WI38 (cell line): Measurements from ENCODE around the gene POLR3E.
"Not testable (repeated sequence)": the region's sequence is repeated elsewhere in the genome, so short reads cannot be mapped to it uniquely, and the experiment has no call there.

Source experiments
- H3K4me3 ChIP-seq: 2 replicates; pipeline ENCODE4 v1.5.1; 2011; ENCODE audit warnings: low read depth, mild to moderate bottlenecking, control low read depth, low read length
- CTCF ChIP-seq: IDR thresholded peaks from 2 replicates; pipeline ENCODE4 v1.5.1; 2012; ENCODE audit warnings: low read depth, mild to moderate bottlenecking, control low read depth, low read length

The POLR3E gene

GRCh38 chr16:22358000-22358399 lies 60.8 kb downstream of the POLR3E start:
- H3K4me3 ChIP-seq = no peak overlapping the region
- TF ChIP-seq CTCF = no peak

- TF ChIP-seq CTCF = no peak
- H3K4me3 ChIP-seq = no peak overlapping the region
Measured at GRCh38 chr16:22359679-22360078, 62.5 kb downstream of the POLR3E start.

- TF ChIP-seq CTCF = no peak
- H3K4me3 ChIP-seq = no peak overlapping the region
Measured at GRCh38 chr16:22360963-22361659, 63.9 kb downstream of the POLR3E start.

- TF ChIP-seq CTCF = no peak
- H3K4me3 ChIP-seq = no peak overlapping the region
Measured at GRCh38 chr16:22364241-22364640, 67.0 kb downstream of the POLR3E start.

- no peak for TF ChIP-seq CTCF
Measured at GRCh38 chr16:22366371-22366770, 69.2 kb downstream of the POLR3E start.

GRCh38 chr16:22366889-22367288 lies 69.7 kb downstream of the POLR3E start:
- TF ChIP-seq CTCF = no peak
- no peak overlapping the region for H3K4me3 ChIP-seq

More at GRCh38 chr16:22366371-22366770, 69.2 kb downstream of the POLR3E start:
- H3K4me3 ChIP-seq = no peak overlapping the region

GRCh38 chr16:22368200-22368826 lies 71.1 kb downstream of the POLR3E start:
- H3K4me3 ChIP-seq = not testable (repeated sequence)
